HCT116 (cell line): ENCODE data around the gene TULP4. TPM values are rescaled to one million over a fixed set of nuclear protein-coding genes. Genes with fewer than 3 reads are reported as not detected.

Source experiments
- ATAC-seq: fragments of 200-7000 bp; cut with Tn5 transposase; 2 replicates; pipeline ENCODE4 v1.9.1; 2020; ENCODE audit warnings: mild to moderate bottlenecking, moderate library complexity
- BruUV-seq: library from RNA; stranded (reverse); fragments of 400-500 nt; replicated peaks from 2 replicates; lab custom pipeline; 2021; lab: Mats Ljungman, UMichigan
- CTCF ChIA-PET: fragments of 300-600 bp; sonication (Branson Sonifier 250); formaldehyde crosslinking; loops from one replicate; lab custom pipeline; 2021; ENCODE audit warnings: antibody characterized with exemption; lab: Charles Lee
- POLR2A ChIA-PET: fragments of 300-600, 350-600 bp; sonication (Branson Sonifier 250); formaldehyde crosslinking; loops from one replicate; lab custom pipeline; 2021; ENCODE audit warnings: antibody characterized with exemption; lab: Charles Lee
- RAD21 ChIA-PET, 2 experiments: fragments of 300-600 bp; sonication (Branson Sonifier 250); formaldehyde crosslinking; loops; one replicate each; lab custom pipeline; 2023; ENCODE audit warnings: low total read pairs in 2 of 2; ENCODE audit not compliant: uncharacterized antibody in 2 of 2, unreplicated experiment in 2 of 2, low non-redundant PET in 1 of 2; lab: Charles Lee
- DNase-seq: peaks from one replicate; pipeline ENCODE4 v3.0.0-alpha.2; 2010; ENCODE audit warnings: low read depth, low spot score
- H2AFZ ChIP-seq: fragments of 200-600 bp; shearing (Covaris generic), sonication (generic); 2 replicates; pipeline ENCODE4 v1.6.1; 2017; ENCODE audit warnings: low read depth, mixed run types, mixed read lengths, antibody characterized with exemption, low read length; ENCODE audit not compliant: poor library complexity, severe bottlenecking
- H3K27ac ChIP-seq: 2 replicates; pipeline ENCODE4 v1.5.1; 2012; ENCODE audit warnings: low read depth, low read length
- H3K27me3 ChIP-seq: fragments of 200-600 bp; sonication (generic); 2 replicates; pipeline ENCODE4 v1.6.1; 2016; ENCODE audit warnings: mixed run types, low read length, mixed read lengths; ENCODE audit not compliant: insufficient read depth
- H3K36me3 ChIP-seq, 2 experiments: fragments of 200-500 bp in 1 of 2; fragments of 200-600 bp in 1 of 2; sonication (Bioruptor generic) in 1 of 2; sonication (generic) in 1 of 2; 2 replicates each; pipeline versions ENCODE4 v1.5.1 to v1.6.1; 2014 to 2016; ENCODE audit warnings: low read length in 2 of 2, inconsistent platforms in 1 of 2, mixed read lengths in 1 of 2, mixed run types in 1 of 2; ENCODE audit not compliant: insufficient read depth in 2 of 2, control insufficient read depth in 1 of 2
- H3K4me1 ChIP-seq, 2 experiments: fragments of 200-600 bp in 1 of 2; sonication (generic) in 1 of 2; 2 replicates each; pipeline versions ENCODE4 v1.5.1 to v1.6.1; 2012 to 2017; ENCODE audit warnings: low read length in 2 of 2, inconsistent platforms in 1 of 2, mild to moderate bottlenecking in 1 of 2, mixed read lengths in 1 of 2, mixed run types in 1 of 2, moderate library complexity in 1 of 2; ENCODE audit not compliant: insufficient read depth in 2 of 2, control insufficient read depth in 1 of 2
- H3K4me2 ChIP-seq: fragments of 200-600 bp; sonication (generic); 2 replicates; pipeline ENCODE4 v1.6.1; 2017; ENCODE audit warnings: mixed run types, low read length, mixed read lengths
- H3K4me3 ChIP-seq, 2 experiments: fragments of 200-600 bp in 1 of 2; sonication (generic) in 1 of 2; replicated peaks in 1 of 2; 2 replicates each; pipeline ENCODE4 v1.5.1; 2011 to 2016; ENCODE audit warnings: low read length in 2 of 2, control low read depth in 1 of 2, low read depth in 1 of 2, mild to moderate bottlenecking in 1 of 2, mixed read lengths in 1 of 2, mixed run types in 1 of 2
- H3K79me2 ChIP-seq: fragments of 200-600 bp; sonication (generic); 2 replicates; pipeline ENCODE4 v1.6.1; 2017; ENCODE audit warnings: mild to moderate bottlenecking, mixed run types, low read length, moderate library complexity, mixed read lengths; ENCODE audit not compliant: insufficient read depth
- H3K9ac ChIP-seq: fragments of 200-600 bp; sonication (generic); 2 replicates; pipeline ENCODE4 v1.6.1; 2016; ENCODE audit warnings: low read length, mixed read lengths
- H3K9me2 ChIP-seq: fragments of 200-600 bp; sonication (generic), shearing (Covaris generic); 2 replicates; pipeline ENCODE4 v1.6.1; 2017; ENCODE audit warnings: mixed run types, mild to moderate bottlenecking, moderate library complexity; ENCODE audit not compliant: insufficient read depth
- H3K9me3 ChIP-seq, 2 experiments: fragments of 200-500 bp in 1 of 2; fragments of 200-600 bp in 1 of 2; sonication (Bioruptor generic) in 1 of 2; sonication (generic) in 1 of 2; 2 replicates each; pipeline ENCODE4 v1.6.1; 2014 to 2017; ENCODE audit warnings: low read length in 2 of 2, mixed read lengths in 2 of 2, inconsistent platforms in 1 of 2, low read depth in 1 of 2, mild to moderate bottlenecking in 1 of 2, mixed run types in 1 of 2, moderate library complexity in 1 of 2; ENCODE audit not compliant: control insufficient read depth in 1 of 2, insufficient read depth in 1 of 2
- H4K20me1 ChIP-seq: fragments of 200-600 bp; sonication (generic), shearing (Covaris generic); 2 replicates; pipeline ENCODE4 v1.6.1; 2017; ENCODE audit warnings: mixed run types, mild to moderate bottlenecking, moderate library complexity; ENCODE audit not compliant: insufficient read depth
- CEBPB ChIP-seq: IDR thresholded peaks from 2 replicates; pipeline ENCODE4 v1.6.1; 2012; ENCODE audit warnings: low read depth
- EGR1 ChIP-seq: IDR thresholded peaks from 2 replicates; pipeline ENCODE4 v1.6.1; 2012; ENCODE audit warnings: low read depth
- EZH2 ChIP-seq: fragments of 200-600 bp; sonication (generic); IDR thresholded peaks from 2 replicates; pipeline ENCODE4 v1.6.1; 2017; ENCODE audit warnings: antibody characterized with exemption, mixed run types
- MAX ChIP-seq: IDR thresholded peaks from 2 replicates; pipeline ENCODE4 v1.6.1; 2012
- POLR2AphosphoS5 ChIP-seq: IDR thresholded peaks from 2 replicates; pipeline ENCODE4 v1.6.1; 2011; ENCODE audit warnings: mild to moderate bottlenecking, low read depth, low read length, moderate library complexity
- RAD21 ChIP-seq: IDR thresholded peaks from 2 replicates; pipeline ENCODE4 v1.6.1; 2012; ENCODE audit warnings: low read depth, mild to moderate bottlenecking
- SIN3A ChIP-seq: IDR thresholded peaks from 2 replicates; pipeline ENCODE4 v1.6.1; 2012; ENCODE audit warnings: low read depth
- ZNF274 ChIP-seq: fragments of 200-500 bp; sonication (Bioruptor generic); IDR thresholded peaks from 2 replicates; pipeline ENCODE4 v1.6.1; 2014; ENCODE audit warnings: mild to moderate bottlenecking, low read depth, low read length, inconsistent platforms
- intact Hi-C: fragments of 100-400 bp; cut with micrococcal nuclease; formaldehyde crosslinking; loops from 2 replicates; pipeline ENCODE4 v1.10.0; 2022
- total RNA-seq: library from RNA; stranded (reverse); gene quantifications from one replicate; pipeline ENCODE4 v1.2.1, GENCODE V29; 2021; ENCODE audit not compliant: unreplicated experiment
- TF ChIP-seq, protein P1 (sequence below): IDR thresholded peaks from 2 replicates; pipeline ENCODE4 v1.6.1; 2011; ENCODE audit warnings: mild to moderate bottlenecking, low read length, moderate library complexity; ENCODE audit not compliant: insufficient replicate concordance; ENCODE audit errors: extremely low read depth

TULP4 gene
- total RNA-seq, 1 experiment from 2014 or later = 70.8 TPM

- Histone ChIP-seq H3K9ac (no peak overlapping the region), H3K4me1 (no peaks in the 10 kb centered on the region), H3K79me2 (peaks cover 19% of the 10 kb centered on the region), H3K4me3 (no peak overlapping the region), H3K36me3 (no peaks in the 10 kb centered on the region), H3K4me2 (no peak overlapping the region), H3K9me2 (no peaks in the 10 kb centered on the region), H3K27me3 (no peaks in the 10 kb centered on the region), H2AFZ (no peak overlapping the region), H4K20me1 (no peaks in the 10 kb centered on the region), H3K9me3 (no peaks in the 10 kb centered on the region), H3K27ac (no peak overlapping the region)
- BruUV-seq = no TSS peak
- intact Hi-C loops = no loop called here
- ATAC-seq (peak; percentile 59; the same call in 1 of the 2 replicates), DNase-seq (no peak)
- ChIA-PET CTCF (interaction anchor here (1.2 kb wide), 1 partner anchor 292 kb away, joined by 3 read pairs; no protein-coding TSS in a partner anchor), RAD21 (no interaction called here), POLR2A (no interaction called here)
- TF ChIP-seq ZNF274 (no peak), SIN3A (no peak), MAX (no peak), EGR1 (no peak), POLR2AphosphoS5 (no peak)
- TF ChIP-seq, protein P1, sequence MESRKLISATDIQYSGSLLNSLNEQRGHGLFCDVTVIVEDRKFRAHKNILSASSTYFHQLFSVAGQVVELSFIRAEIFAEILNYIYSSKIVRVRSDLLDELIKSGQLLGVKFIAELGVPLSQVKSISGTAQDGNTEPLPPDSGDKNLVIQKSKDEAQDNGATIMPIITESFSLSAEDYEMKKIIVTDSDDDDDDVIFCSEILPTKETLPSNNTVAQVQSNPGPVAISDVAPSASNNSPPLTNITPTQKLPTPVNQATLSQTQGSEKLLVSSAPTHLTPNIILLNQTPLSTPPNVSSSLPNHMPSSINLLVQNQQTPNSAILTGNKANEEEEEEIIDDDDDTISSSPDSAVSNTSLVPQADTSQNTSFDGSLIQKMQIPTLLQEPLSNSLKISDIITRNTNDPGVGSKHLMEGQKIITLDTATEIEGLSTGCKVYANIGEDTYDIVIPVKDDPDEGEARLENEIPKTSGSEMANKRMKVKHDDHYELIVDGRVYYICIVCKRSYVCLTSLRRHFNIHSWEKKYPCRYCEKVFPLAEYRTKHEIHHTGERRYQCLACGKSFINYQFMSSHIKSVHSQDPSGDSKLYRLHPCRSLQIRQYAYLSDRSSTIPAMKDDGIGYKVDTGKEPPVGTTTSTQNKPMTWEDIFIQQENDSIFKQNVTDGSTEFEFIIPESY = no peak
Measured at GRCh38 chr6:158367816-158368215, 55.6 kb downstream of the TULP4 start.

DNA sequence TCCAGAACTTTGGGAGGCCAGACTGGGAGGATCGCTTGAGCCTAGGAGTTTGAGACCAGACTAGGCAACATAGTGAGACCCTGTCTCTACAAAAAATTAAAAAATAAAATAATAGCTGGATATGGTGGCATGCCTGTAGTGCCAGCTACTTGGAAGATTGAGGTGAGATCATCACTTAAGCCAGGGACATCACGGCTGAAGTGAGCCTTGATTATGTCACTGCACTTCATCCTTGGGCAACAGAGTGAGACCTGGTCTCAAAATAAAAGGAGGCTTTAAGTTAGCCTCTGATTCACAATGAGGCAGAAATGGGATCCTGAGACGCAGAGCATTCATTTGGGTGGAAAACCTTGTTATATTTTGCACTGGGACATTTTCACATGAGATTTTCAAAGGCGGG lies 57.0 kb downstream of the TULP4 start:
- H3K9ac ChIP-seq = no peak overlapping the region
- peaks cover 18% of the 10 kb centered on the region; the same call in 1 of the 2 replicates for H3K79me2 ChIP-seq
- RAD21 ChIA-PET = no interaction called here
- H3K9me2 ChIP-seq = no peaks in the 10 kb centered on the region
- TF ChIP-seq EZH2 (no peak), CEBPB (no peak), RAD21 (no peak), MAX (no peak)
- TF ChIP-seq, protein P1 = no peak
- no peaks in the 10 kb centered on the region for H4K20me1 ChIP-seq
- POLR2A ChIA-PET = no interaction called here
- H3K36me3 ChIP-seq = no peaks in the 10 kb centered on the region
- H3K4me2 ChIP-seq = no peak overlapping the region
- H3K4me1 ChIP-seq = no peaks in the 10 kb centered on the region
- H3K27ac ChIP-seq = no peak overlapping the region
- H3K27me3 ChIP-seq = no peaks in the 10 kb centered on the region
- no peak for ATAC-seq
- no peaks in the 10 kb centered on the region for H3K9me3 ChIP-seq
- no peak overlapping the region for H2AFZ ChIP-seq
- CTCF ChIA-PET = no interaction called here
- DNase-seq = no peak
- BruUV-seq = no TSS peak
- no peak overlapping the region for H3K4me3 ChIP-seq
- intact Hi-C loops = no loop called here
